Astrocyte (in vitro differentiated cells and primary cell): ENCODE results near the gene MESD. TPM values are rescaled to one million over a fixed set of nuclear protein-coding genes. Genes with fewer than 3 reads are reported as not detected.

Experiments
- DNase-seq: peaks from one replicate; pipeline ENCODE4 v3.0.0-alpha.2; 2010; ENCODE audit warnings: low read depth
- FAIRE-seq: peaks from 2 replicates; lab custom pipeline; 2011; peaks lifted over from hg19 to GRCh38; lab: Jason Lieb, UNC
- H2AFZ ChIP-seq: 2 replicates; pipeline ENCODE4 v1.6.0; 2012; ENCODE audit warnings: low read depth, low read length, inconsistent platforms
- H3K27ac ChIP-seq: 2 replicates; pipeline ENCODE4 v1.5.1; 2011; ENCODE audit warnings: low read depth, low read length, inconsistent platforms
- H3K27me3 ChIP-seq: 2 replicates; pipeline ENCODE4 v1.6.0; 2011; ENCODE audit warnings: low read length, inconsistent platforms; ENCODE audit not compliant: insufficient read depth
- H3K36me3 ChIP-seq: 2 replicates; pipeline ENCODE4 v1.5.1; 2011; ENCODE audit warnings: low read length, inconsistent platforms; ENCODE audit not compliant: insufficient read depth
- H3K4me1 ChIP-seq: 2 replicates; pipeline ENCODE4 v1.5.1; 2011; ENCODE audit warnings: low read length, inconsistent platforms; ENCODE audit not compliant: insufficient read depth
- H3K4me2 ChIP-seq: 2 replicates; pipeline ENCODE4 v1.6.0; 2012; ENCODE audit warnings: low read length, inconsistent platforms
- H3K4me3 ChIP-seq: 2 replicates; pipeline ENCODE4 v1.5.1; 2011; ENCODE audit warnings: low read depth, mild to moderate bottlenecking, low read length, inconsistent platforms; ENCODE audit not compliant: insufficient read depth
- H3K79me2 ChIP-seq: 2 replicates; pipeline ENCODE4 v1.6.0; 2012; ENCODE audit warnings: mild to moderate bottlenecking, low read length, inconsistent platforms; ENCODE audit not compliant: insufficient read depth
- H3K9ac ChIP-seq: 2 replicates; pipeline ENCODE4 v1.6.0; 2012; ENCODE audit warnings: mild to moderate bottlenecking, low read length, inconsistent platforms
- H3K9me3 ChIP-seq: 2 replicates; pipeline ENCODE4 v1.5.1; 2012; ENCODE audit warnings: low read depth, mild to moderate bottlenecking, low read length, inconsistent platforms; ENCODE audit not compliant: insufficient read depth
- H4K20me1 ChIP-seq: 2 replicates; pipeline ENCODE4 v1.6.0; 2012; ENCODE audit warnings: low read length, inconsistent platforms; ENCODE audit not compliant: insufficient read depth
- H3K27ac Mint-ChIP-seq: one replicate; pipeline ENCODE4 v1.8.0; 2021; ENCODE audit warnings: mild to moderate bottlenecking, mixed read lengths; ENCODE audit not compliant: unreplicated experiment
- H3K27me3 Mint-ChIP-seq: one replicate; pipeline ENCODE4 v1.8.0; 2021; ENCODE audit warnings: low read depth, mixed read lengths; ENCODE audit not compliant: unreplicated experiment
- H3K36me3 Mint-ChIP-seq: one replicate; pipeline ENCODE4 v1.8.0; 2021; ENCODE audit warnings: low read depth, mixed read lengths; ENCODE audit not compliant: unreplicated experiment
- H3K4me1 Mint-ChIP-seq: one replicate; pipeline ENCODE4 v1.8.0; 2021; ENCODE audit warnings: low read depth, mixed read lengths; ENCODE audit not compliant: unreplicated experiment
- H3K4me3 Mint-ChIP-seq: one replicate; pipeline ENCODE4 v1.8.0; 2021; ENCODE audit warnings: mild to moderate bottlenecking, moderate library complexity, mixed read lengths; ENCODE audit not compliant: unreplicated experiment
- H3K9me3 Mint-ChIP-seq: one replicate; pipeline ENCODE4 v1.8.0; 2021; ENCODE audit warnings: mild to moderate bottlenecking, mixed read lengths; ENCODE audit not compliant: unreplicated experiment
- EZH2 ChIP-seq: IDR thresholded peaks from 2 replicates; pipeline ENCODE4 v1.6.1; 2012; ENCODE audit warnings: mild to moderate bottlenecking, low read length, inconsistent platforms; ENCODE audit not compliant: insufficient read depth
- total RNA-seq: library from RNA; stranded (reverse); gene quantifications from 2 replicates; pipeline ENCODE4 v1.2.1, GENCODE V29; 2021
- TF ChIP-seq, protein P1 (sequence below): IDR thresholded peaks from 2 replicates; pipeline ENCODE4 v1.5.1; 2011; ENCODE audit warnings: low read depth, mild to moderate bottlenecking, inconsistent platforms, low read length, moderate library complexity; ENCODE audit not compliant: insufficient read depth

The MESD gene
- total RNA-seq, 1 donor from 2014 or later: 33.1 TPM

DNA sequence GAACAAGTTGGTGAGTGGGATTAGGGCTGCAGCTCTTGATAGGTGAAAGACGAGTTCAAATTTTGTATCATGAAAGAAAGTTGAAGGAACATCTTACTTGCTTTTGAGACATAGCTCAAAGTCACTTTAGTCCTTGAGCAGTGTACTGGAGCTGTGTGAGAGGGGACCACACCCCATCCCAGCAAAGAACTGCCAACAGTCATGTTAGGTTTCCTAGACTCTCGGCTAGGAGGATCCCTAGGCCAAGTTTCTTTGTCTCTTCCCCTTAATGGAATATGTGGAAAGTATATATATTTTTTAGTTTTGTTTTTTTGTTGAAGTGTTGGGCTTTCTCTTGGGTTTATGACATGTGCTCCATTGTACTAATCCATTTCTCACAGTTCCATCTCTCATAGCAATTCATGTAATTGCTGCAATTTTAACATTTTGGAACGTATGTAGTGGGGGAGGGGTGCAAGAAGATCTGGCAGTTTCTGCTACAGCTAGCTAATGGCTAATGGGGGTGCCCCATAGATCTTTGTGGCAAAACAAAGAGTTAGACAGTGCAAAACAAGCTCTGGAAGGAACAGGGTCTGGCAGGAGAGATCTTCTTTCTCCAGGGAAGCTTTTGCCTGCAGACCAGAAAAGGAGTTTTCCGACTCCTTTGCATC lies 36.2 kb upstream of the MESD start:
- H3K9me3 ChIP-seq: peaks cover 6% of the 10 kb centered on the region
- no peak for TF ChIP-seq EZH2
- TF ChIP-seq, protein P1, sequence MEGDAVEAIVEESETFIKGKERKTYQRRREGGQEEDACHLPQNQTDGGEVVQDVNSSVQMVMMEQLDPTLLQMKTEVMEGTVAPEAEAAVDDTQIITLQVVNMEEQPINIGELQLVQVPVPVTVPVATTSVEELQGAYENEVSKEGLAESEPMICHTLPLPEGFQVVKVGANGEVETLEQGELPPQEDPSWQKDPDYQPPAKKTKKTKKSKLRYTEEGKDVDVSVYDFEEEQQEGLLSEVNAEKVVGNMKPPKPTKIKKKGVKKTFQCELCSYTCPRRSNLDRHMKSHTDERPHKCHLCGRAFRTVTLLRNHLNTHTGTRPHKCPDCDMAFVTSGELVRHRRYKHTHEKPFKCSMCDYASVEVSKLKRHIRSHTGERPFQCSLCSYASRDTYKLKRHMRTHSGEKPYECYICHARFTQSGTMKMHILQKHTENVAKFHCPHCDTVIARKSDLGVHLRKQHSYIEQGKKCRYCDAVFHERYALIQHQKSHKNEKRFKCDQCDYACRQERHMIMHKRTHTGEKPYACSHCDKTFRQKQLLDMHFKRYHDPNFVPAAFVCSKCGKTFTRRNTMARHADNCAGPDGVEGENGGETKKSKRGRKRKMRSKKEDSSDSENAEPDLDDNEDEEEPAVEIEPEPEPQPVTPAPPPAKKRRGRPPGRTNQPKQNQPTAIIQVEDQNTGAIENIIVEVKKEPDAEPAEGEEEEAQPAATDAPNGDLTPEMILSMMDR: no peak
- peaks cover 21% of the 10 kb centered on the region for H3K4me1 Mint-ChIP-seq

DNA sequence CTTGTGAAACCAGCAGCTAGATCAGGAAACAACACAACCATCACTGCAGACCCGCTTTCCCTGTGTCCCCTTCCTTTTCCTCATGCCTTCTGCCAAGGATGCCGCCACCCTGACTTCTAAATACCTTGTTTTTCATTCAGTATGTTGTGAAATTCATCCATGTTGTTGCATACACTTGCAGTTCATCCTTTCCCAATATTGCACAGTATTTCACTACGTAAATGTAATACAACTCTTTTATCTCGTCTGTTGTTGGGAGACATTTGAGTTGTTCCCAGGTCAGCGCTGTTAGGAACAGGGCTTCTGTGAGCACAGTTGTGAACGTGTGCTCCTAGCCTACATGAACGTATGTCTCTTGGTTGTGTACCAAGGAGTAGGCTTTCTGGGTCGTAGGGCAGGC lies 35.3 kb upstream of the MESD start:
- H3K4me2 ChIP-seq: no peak overlapping the region
- Mint-ChIP-seq H3K9me3 (peaks cover 7% of the 10 kb centered on the region), H3K27ac (no peak overlapping the region), H3K4me3 (no peak overlapping the region), H3K36me3 (peaks cover under 1% of the 10 kb centered on the region), H3K4me1 (peaks cover 21% of the 10 kb centered on the region), H3K27me3 (no peaks in the 10 kb centered on the region)
- H3K27ac ChIP-seq: no peak overlapping the region
- FAIRE-seq (no peak), DNase-seq (no peak)
- no peak overlapping the region for H2AFZ ChIP-seq
- no peaks in the 10 kb centered on the region for H3K36me3 ChIP-seq
- no peaks in the 10 kb centered on the region for H3K27me3 ChIP-seq
- H3K4me3 ChIP-seq: no peak overlapping the region
- H3K9me3 ChIP-seq: peaks cover 6% of the 10 kb centered on the region
- TF ChIP-seq, protein P1: no peak
- TF ChIP-seq EZH2: no peak
- no peaks in the 10 kb centered on the region for H3K79me2 ChIP-seq
- H3K4me1 ChIP-seq: peaks cover 16% of the 10 kb centered on the region
- H3K9ac ChIP-seq: no peak overlapping the region
- no peaks in the 10 kb centered on the region for H4K20me1 ChIP-seq

More for the DNA sequence above, 36.2 kb upstream of the MESD start:
- Mint-ChIP-seq H3K27ac (no peak overlapping the region), H3K36me3 (peaks cover 1% of the 10 kb centered on the region), H3K9me3 (peaks cover 13% of the 10 kb centered on the region), H3K4me3 (no peak overlapping the region), H3K27me3 (no peaks in the 10 kb centered on the region)
- no peak overlapping the region for H3K9ac ChIP-seq
- H3K36me3 ChIP-seq: no peaks in the 10 kb centered on the region
- no peak overlapping the region for H3K27ac ChIP-seq
- H3K27me3 ChIP-seq: no peaks in the 10 kb centered on the region
- no peaks in the 10 kb centered on the region for H3K79me2 ChIP-seq
- H3K4me3 ChIP-seq: no peak overlapping the region
- no peak overlapping the region for H2AFZ ChIP-seq
- no peaks in the 10 kb centered on the region for H4K20me1 ChIP-seq
- H3K4me1 ChIP-seq: peaks cover 16% of the 10 kb centered on the region
- no peak overlapping the region for H3K4me2 ChIP-seq
- FAIRE-seq (no peak), DNase-seq (no peak)

DNA sequence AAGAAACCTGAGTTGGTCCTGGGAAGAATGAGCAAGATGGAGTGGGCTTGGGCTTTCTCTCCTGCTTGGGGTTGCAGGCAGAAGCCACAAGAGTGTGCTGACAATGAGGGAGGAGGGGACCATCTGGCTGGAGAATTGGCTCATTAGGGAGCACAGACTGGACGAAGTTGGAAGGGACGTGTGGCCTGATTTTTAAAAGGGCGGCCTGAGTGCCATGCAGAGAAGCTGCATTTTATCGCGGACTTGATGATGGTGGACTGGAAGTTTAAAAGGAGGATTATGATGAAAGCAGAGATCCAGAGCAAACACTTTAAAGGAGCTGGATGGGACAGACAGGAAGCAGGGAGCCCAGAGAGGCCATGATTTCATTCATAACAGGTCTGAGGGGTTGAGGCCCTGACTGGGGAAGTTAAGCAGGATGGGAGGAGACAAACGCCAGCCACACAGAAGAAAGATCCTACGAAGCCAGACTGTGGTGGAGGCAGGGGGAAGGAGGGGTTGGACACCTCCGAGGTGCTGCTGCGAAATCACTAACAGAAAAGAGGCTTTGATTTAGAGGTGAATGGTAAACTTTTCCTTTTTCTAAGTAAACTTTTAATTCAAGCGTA lies 34.8 kb upstream of the MESD start:
- Histone ChIP-seq H3K27ac (peak overlapping the region; percentile 60), H3K9ac (peak overlapping the region; percentile 35), H2AFZ (peak overlapping the region; percentile 84), H3K4me1 (peaks cover 12% of the 10 kb centered on the region), H3K27me3 (no peaks in the 10 kb centered on the region), H3K9me3 (peaks cover under 1% of the 10 kb centered on the region), H3K79me2 (no peaks in the 10 kb centered on the region), H3K4me3 (no peak overlapping the region), H4K20me1 (no peaks in the 10 kb centered on the region), H3K4me2 (peak overlapping the region; percentile 51), H3K36me3 (no peaks in the 10 kb centered on the region)
- Mint-ChIP-seq H3K4me1 (peaks cover 21% of the 10 kb centered on the region), H3K9me3 (peaks cover 2% of the 10 kb centered on the region), H3K27me3 (no peaks in the 10 kb centered on the region), H3K36me3 (no peaks in the 10 kb centered on the region), H3K27ac (peak overlapping the region; percentile 21), H3K4me3 (no peak overlapping the region)
- FAIRE-seq (no peak), DNase-seq (no peak)
- no peak for TF ChIP-seq EZH2
- TF ChIP-seq, protein P1: no peak
